ENCODE measurements around the gene PDRG1. TPM values are rescaled to one million over a fixed set of nuclear protein-coding genes. Genes with fewer than 3 reads are reported as not detected.
A peak's percentile ranks its signal among the peaks of the same experiment; 100 is the strongest.

PDRG1 gene
- total RNA-seq, 1 experiment from 2014 or later = 48.2 TPM

DNA sequence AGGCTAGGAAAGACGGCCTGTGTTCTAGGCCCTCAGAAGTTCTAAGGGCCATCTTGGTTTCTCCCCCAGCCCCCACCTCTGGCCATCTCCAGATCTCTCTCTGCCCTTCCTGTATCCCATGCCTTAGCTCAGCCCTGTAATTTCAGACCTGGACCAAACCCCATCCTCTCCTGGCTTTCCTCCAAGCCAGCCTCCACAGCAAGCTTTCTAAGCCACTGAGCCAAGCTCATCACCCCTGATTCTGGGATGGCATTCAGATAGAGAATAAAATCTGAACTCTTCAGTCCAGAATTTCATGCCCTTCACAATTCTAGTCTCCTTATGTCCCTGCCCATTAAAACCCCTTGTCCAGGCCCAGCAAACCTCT lies 39.5 kb upstream of the PDRG1 start:
- intact Hi-C loops (cut with micrococcal nuclease; ENCODE audit: unreplicated experiment) = no loop called here
- POLR2A ChIA-PET = no interaction called here
- Histone ChIP-seq H3K9me3 (ENCODE audit: control insufficient read depth, insufficient read depth, low read depth, low read length) (no peaks in the 10 kb centered on the region), H3K36me3 (ENCODE audit: control insufficient read depth, insufficient read depth, low read length) (no peaks in the 10 kb centered on the region), H3K4me3 (ENCODE audit: low read depth in 2 of 2, low read length in 2 of 2) (no peak overlapping the region), H3K4me1 (ENCODE audit: control insufficient read depth, insufficient read depth, low read length) (peaks cover 30% of the 10 kb centered on the region), H3K27ac (ENCODE audit: low read length) (peak overlapping the region; percentile 52), H3K27me3 (ENCODE audit: control insufficient read depth, insufficient read depth, low read length) (no peaks in the 10 kb centered on the region)
- no TSS peak for BruUV-seq (replicated peaks)
- DNase-seq (ENCODE audit: low read depth, low spot score) = no peak
- TF ChIP-seq, protein P1, sequence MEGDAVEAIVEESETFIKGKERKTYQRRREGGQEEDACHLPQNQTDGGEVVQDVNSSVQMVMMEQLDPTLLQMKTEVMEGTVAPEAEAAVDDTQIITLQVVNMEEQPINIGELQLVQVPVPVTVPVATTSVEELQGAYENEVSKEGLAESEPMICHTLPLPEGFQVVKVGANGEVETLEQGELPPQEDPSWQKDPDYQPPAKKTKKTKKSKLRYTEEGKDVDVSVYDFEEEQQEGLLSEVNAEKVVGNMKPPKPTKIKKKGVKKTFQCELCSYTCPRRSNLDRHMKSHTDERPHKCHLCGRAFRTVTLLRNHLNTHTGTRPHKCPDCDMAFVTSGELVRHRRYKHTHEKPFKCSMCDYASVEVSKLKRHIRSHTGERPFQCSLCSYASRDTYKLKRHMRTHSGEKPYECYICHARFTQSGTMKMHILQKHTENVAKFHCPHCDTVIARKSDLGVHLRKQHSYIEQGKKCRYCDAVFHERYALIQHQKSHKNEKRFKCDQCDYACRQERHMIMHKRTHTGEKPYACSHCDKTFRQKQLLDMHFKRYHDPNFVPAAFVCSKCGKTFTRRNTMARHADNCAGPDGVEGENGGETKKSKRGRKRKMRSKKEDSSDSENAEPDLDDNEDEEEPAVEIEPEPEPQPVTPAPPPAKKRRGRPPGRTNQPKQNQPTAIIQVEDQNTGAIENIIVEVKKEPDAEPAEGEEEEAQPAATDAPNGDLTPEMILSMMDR (IDR thresholded peaks at IDR 0.05) = no peak
- no peak for TF ChIP-seq SIN3A (IDR thresholded peaks at IDR 0.05; ENCODE audit: borderline replicate concordance, insufficient read depth, low read depth, low read length)
- in situ Hi-C loops (cut with HindIII; ENCODE audit: low pct_unique_long_range_greater_than_20kb, low sequenced_read_pairs) = no loop called here
- CTCF ChIA-PET = interaction anchor here (0.6 to 1.2 kb wide), 3 partner anchors 34 to 160 kb away, joined by 3 to 11 read pairs (median 3); partner anchors contain the start of gene PDRG1
- ATAC-seq = no peak

- peak overlapping the region; percentile 52 for H3K27ac ChIP-seq (ENCODE audit: low read length)
- no peaks in the 10 kb centered on the region for H3K9me3 ChIP-seq (ENCODE audit: control insufficient read depth, insufficient read depth, low read depth, low read length)
- in situ Hi-C loops (cut with HindIII; ENCODE audit: low pct_unique_long_range_greater_than_20kb, low sequenced_read_pairs) = no loop called here
- intact Hi-C loops (cut with micrococcal nuclease; ENCODE audit: unreplicated experiment) = no loop called here
- TF ChIP-seq, protein P1 (IDR thresholded peaks at IDR 0.05) = no peak
- TF ChIP-seq SIN3A (IDR thresholded peaks at IDR 0.05; ENCODE audit: borderline replicate concordance, insufficient read depth, low read depth, low read length) (no peak), REST (IDR thresholded peaks at IDR 0.05; ENCODE audit: insufficient read depth in 1 of 2, low read depth in 2 of 2, low read length in 1 of 2) (no peak), TCF7L2 (IDR thresholded peaks at IDR 0.05; ENCODE audit: low read depth, low read length) (no peak), POLR2AphosphoS5 (IDR thresholded peaks at IDR 0.05; ENCODE audit: low read depth, low read length) (no peak)
- ATAC-seq (no peak), DNase-seq (ENCODE audit: low read depth, low spot score) (no peak)
- POLR2A ChIA-PET = no interaction called here
- no peak overlapping the region for H3K4me3 ChIP-seq (ENCODE audit: low read depth in 2 of 2, low read length in 2 of 2)
- H3K4me1 ChIP-seq (ENCODE audit: control insufficient read depth, insufficient read depth, low read length) = peaks cover 30% of the 10 kb centered on the region
- CTCF ChIA-PET = interaction anchor here (0.6 to 1.2 kb wide), 3 partner anchors 34 to 159 kb away, joined by 3 to 11 read pairs (median 3); partner anchors contain the start of gene PDRG1
- no TSS peak for BruUV-seq (replicated peaks)
- H3K27me3 ChIP-seq (ENCODE audit: control insufficient read depth, insufficient read depth, low read length) = no peaks in the 10 kb centered on the region
- no peaks in the 10 kb centered on the region for H3K36me3 ChIP-seq (ENCODE audit: control insufficient read depth, insufficient read depth, low read length)
These were observed 38.9 kb upstream of the PDRG1 start for GRCh38 chr20:31990641-31991338.
